HG03378 (cell line): ENCODE results near the gene CYGB.
"Not testable (repeated sequence)": the region's sequence is repeated elsewhere in the genome, so short reads cannot be mapped to it uniquely, and the experiment has no call there.

ENCODE experiments used
- ATAC-seq: cut with Tn5 transposase; IDR thresholded peaks from one replicate; pipeline ENCODE4 v1.9.1; 2021; ENCODE audit warnings: mild to moderate bottlenecking, moderate library complexity; ENCODE audit not compliant: unreplicated experiment

The CYGB gene

DNA sequence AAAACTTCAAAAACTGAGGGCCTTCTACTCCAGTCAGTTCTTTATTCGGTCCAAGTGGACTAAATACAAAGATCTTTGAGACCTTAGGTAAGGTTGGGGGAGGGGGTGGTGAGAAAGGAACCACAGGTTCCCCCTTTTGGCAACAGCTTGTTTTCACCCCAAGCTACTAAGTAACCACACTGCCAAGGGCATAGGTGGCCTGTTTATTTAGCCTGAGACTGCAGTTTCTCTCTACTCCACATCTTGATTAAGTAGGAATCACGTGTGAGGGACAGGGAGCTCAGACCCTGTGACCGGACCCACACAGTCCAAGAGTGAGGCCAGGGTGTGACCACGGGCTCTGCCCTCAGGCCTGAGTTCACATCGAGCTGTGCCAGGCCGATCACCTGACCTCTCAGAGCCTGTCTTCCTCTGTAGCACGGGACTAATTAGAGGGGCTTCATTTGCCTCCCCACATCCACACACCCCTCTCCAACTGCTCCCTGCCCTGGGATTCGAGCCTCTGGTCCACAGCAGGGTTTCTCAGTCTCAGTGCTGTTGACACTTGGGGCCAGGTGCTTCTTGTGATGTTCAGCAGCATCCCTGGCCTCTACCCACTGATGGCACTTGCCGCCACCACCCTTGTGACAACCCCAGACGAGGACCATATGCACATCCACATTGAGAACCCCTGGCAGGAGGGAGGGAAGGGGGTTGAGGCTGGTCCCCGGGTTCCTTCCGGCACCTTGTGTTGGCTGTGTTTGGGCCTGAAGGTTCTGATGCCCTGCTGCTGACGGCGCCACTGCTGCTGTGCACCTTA is 30.3 kb upstream of the CYGB start:
- ATAC-seq, result no peak

DNA sequence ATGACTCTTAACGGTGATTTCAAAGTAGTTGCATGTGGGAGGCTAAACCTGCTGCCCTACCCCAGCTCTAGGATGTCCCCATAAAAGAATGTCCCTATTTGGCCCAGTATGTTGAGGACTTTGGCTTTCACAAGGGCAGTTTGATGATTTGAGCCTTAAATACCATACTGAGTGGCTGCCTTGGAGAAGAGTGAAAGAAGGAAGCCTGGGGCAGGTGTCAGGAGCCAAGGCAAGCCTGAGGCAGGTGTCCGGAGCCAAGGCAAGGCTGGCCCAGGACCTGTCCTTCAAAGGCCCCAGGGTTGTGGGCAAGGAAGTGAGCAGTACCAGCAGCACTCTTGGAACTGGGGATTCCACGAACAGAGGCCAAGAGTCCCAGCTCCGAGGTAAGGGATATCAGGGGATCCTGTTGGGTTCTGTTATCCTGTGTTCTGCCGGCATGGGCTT is 29.5 kb upstream of the CYGB start:
- ATAC-seq, result no peak

DNA sequence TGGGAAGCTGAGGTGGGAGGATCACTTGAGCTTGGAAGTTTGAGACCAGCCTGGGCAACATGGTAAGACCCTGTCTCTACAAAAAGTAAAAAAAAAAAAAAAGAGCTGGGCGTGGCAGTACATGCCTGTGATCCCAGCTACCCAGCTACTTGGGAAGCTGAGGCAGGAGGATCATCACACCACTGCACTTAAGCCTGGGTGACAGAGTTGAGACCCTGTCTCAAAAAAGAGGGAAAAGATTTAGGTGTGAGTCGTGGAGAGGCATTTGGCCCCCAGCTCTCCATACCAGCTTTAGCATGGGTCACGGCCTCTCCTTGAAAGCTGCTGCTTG is 29.1 kb upstream of the CYGB start:
- no peak for ATAC-seq

DNA sequence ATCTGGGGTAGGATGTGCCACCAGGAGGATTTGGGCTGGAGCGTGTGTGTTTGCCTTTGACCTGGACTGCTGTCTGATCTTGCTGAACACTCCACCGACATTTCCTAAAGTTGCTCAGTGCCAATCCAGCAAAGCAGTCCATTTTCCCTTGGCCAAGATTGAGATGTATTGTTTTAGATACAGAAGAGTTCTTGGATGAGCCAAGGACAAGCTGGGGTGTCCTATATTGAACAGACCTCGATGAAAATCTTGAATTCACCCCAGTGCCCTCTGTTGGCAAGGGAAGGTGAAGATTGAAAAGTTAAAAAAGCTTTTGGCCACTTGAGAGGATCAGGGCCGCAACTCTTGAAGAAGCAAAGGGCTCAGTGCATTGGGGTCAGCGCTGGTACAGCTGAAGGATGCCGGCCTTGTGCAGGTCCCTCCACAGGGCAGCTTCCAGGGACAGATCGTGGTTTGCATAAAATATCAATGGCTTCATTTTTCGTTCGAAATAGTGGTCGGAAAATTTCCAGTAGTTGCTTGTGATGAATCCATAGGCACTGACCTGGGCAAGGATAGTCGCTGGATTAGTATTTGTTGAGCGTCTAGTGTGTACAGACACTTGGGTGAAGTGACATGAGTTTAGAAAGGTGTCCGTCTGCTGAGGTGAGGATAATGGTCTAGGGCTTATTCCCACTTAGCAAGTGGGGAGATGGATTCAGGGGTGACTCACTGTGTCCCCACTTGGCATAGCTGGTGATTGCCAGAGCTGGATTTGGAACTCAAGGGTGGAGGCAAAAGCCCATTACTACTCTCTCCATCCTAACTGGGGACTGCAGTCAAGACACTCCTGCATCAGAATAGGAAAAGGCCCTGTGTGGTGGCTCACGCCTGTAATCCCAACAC is 28.5 kb upstream of the CYGB start:
- ATAC-seq, result no peak

DNA sequence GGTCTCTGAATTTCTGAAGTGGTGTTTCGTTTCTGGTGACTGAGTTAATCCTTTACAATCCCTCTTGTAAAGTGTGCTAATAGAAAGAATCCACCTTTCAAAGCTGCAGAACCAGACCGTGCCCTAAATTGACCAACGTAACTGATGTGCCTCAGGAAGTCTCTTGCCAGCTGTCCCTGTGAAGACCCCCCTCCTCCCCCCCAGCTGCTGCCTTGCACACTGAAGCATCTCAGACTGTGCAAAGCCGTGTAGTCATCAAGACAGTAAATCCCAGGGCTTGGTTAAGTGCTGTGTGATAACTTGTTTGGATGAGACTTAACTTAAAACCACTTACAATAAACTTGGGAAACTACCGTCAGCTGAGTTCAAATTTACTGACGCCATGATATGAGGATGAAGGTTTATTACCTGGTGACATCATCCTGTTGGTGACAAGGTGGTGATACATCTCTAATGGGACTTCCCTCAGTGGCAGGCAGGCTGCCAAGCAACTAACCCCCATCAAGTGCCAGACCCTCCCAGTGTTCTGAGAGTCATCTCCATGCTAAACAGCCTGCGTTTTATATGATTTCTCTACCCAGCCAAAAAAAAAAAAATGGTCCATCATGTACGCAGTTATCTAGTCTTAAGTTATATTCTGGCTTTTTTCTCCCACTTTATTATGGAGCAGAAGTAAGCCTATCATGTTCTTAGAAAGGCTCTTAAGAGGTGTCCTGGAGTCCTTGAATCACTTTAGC is 27.6 kb upstream of the CYGB start:
- ATAC-seq, result not testable (repeated sequence)

DNA sequence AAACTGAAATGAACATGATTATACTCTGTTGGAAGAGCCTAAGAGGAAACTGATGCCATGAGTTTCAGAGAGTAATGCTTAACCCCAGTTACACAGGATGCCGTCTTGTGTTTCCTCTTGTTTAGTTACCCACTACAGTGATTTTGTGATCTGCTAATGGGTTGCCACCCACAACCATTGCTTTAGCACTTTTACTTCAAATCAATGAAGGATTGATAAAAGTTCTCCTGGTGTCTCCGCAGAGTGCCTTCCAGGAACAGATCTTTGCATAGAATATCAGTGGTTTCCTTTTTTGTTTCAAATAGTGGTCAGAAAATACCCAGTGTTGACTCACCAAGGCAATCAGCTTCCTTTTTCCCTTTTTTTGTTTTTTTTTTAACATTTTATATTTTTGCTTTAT is 25.9 kb upstream of the CYGB start:
- not testable (repeated sequence) for ATAC-seq

DNA sequence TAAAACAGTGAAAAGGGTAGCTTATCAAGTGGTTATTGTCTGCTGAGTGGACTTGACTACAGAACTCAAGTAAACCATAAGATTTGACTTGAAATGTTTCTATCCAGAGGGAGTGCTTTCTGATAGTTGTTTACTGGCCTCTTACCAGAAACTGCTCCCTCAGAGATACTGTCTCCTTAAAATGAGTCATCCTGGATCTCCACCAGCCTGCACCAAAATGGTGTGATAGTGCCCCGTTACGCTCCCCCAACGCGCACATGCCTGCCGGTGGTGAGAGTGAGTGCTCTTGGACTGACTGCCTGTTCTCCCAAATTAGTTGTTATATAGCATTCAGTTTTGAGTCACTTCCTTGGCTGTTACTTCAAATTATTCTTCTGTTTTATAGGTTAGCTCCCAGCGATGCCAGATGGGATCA is 25.2 kb upstream of the CYGB start:
- ATAC-seq, result no peak

DNA sequence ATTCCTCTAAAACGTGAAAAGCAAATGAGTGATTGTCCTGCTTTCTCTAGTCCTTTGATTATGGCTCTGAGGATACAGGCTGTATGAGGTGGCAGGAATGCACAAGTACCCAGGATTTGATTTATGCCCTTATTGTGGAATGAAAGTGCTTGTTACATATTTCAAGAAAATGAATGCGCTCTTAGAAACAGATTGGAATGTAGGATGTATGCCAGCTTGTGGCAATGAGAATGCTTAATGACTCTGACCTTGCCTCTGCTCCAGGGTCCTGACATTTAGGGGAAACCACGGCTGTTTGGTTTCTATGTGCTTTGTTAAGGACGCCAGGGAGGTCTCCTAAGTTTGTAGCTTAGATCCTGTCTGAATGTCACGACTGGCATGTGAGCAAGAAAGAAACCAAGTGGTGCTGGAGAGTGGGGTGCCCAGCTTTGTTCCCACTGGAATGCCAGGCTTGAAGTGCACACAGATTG is 24.3 kb upstream of the CYGB start:
- no peak for ATAC-seq

DNA sequence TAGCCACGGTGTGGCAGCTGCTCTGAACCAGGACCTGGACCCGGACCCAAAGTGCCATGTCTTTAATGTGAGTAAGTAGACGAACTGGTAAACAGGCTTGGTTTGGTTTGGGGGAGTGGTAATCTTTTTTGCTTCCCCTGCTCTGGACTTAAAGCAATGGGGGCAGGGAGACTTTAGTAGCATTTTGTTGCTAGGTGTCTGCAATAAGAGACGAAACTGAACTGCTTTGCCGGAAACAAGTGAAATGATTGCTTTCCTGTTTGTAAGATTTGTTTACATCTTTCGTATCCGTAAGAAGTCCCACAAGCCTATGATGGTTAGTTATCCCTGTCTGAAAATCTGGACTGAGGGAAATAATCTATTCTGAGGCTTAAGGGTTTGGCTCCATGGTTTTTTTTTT is 23.8 kb upstream of the CYGB start:
- ATAC-seq, result no peak

DNA sequence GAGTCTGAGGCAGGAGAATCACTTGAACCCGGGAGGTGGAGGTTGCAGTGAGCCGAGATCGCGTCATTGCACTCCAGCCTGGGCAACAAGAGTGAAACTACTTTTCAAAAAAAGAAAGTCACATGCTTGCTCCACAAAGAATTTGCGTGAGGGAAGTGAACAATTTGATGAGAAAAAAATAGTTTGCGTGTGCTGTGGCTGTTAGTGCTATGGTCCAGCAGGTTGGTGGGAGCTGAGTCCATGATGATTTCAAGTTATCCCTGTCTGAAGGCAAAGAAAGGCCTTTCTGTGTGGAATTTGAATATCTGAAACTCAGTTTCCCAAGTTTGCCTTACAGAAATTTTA is 23.3 kb upstream of the CYGB start:
- ATAC-seq, result no peak

DNA sequence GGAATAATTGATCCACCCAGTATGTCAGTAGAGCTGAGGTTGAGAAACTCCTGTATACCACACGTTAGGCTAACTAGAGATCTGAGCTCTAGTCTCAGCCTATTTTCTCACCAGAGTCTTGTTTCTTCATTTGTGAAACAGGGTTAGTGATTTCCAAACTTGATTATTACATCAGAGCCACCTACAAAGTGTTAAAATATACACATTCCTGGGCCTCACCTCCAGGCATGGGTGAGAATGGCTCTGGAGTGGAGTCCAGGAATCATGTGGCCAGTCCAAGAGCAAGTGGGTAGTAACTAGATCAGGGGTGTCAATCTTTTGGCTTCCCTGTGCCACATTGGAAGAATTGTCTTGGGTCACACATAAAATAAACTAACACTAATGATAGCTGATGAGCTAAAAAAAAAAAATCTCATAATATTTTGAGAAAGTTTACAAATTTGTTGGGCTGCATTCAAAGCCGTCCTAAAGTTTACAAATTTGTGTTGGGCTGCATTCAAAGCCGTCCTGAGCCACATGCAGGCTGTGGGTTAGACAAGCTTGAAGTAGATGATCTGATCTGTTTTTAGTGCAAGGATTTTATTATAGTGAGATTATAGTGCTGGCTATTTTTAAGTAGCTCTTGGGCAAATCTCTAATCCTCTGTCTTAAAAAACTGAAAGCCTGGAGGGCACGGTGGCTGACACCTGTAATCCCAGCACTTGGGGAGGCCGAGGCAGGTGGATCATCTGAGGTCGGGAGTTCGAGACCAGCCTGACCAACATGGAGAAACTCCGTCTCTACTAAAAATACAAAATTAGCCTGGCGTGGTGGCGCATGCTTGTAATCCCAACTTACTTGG is 22.7 kb upstream of the CYGB start:
- no peak for ATAC-seq

DNA sequence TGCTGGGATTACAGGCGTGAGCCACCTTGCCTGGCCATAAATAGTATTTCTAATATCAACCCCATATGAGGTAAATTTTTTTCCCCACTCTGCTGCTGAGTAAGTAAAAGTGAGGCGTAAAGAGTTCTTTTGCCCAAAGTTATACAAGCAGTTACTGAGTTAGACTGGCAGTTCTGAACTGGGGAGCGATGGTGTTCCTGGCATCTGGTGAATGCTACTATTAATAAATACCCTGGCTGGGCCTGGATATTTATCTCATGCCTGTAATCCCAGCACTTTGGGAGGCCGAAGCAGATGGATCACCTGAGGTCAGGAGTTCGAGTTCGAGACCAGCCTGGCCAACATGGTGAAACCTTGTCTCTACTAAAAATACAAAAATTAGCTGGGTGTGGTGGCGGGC is 22.0 kb upstream of the CYGB start:
- ATAC-seq, result not testable (repeated sequence)

DNA sequence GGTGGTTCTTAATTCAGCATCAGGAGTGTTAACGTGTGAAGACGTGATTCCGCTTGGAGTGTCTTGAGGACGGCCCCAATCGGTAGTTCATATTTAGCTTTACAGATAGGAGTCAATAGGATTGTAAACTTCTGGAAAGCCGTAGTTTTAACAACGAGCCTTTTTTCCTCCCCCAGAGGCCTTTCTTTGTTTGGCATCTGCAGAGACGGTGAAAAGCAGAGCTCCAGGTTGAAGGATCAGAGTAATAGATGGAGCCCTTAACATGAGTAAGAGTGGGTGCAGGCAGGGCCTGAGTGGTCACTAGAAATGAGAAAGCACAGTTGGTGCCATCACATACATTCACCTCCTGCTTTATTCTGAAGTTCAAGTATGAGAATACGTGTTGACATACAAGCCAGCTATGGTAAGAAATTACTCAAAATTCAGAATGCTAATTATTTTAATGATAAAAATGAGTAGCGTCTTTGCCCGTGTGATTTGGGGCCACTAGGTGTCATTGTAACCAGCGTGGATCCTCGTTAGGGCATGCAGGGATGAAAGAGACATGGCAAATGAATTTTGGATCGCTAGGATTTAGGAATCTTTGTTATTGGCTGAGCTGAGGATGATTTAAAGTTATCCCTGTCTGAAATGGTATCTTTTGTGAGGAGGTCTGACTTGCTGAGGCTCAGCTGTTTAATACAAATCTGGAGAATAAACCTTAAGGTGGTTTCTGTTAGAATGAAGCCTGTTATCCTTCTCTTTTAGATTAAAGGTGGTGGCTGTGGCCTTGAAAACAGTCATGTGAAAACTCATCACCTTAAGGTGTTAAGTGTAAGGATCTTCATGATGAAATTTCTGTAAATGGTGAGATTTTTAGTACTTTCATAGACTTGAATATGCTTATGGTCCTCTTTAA is 20.9 kb upstream of the CYGB start:
- no peak for ATAC-seq

DNA sequence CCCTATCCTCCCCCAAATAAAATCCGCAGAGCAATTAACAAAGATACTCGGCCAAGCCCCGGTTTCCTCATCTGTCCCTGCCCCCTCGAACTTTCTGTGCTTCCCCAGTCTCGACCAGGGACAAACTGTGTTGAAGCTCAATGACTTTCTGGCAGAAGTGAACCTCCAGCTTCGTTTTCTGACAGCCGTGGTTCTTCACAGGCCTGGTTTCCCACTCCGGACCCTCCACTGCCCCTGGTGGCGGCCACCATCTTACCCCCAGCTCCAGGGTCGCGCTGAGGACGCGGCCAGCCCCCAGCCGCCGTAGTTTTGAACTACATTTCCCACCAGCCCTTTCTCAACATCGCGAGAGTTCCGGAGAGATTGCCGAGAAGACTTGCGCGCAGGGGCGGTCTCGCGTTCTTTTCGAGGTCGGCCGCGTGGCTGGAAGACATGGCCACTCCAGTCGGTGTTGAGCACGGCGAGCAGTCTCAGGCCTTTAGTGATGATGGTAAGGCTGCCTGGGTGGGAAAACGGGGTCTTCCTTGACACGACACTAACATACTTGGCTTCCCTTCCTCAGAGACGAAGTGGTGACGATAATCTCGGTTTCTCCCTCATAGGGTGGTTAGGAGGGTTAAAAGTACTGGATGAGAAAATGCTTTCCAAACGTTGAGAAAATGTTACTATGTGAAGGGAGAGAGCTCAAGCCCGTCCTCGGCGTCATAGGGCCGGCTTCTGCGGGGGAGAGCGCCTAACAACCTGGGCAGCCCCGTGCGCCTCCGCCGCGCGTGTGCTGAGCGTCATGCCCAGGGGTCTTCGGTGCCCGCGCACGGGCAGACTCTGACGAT is 20.1 kb upstream of the CYGB start:
- ATAC-seq, result peak; percentile 67

DNA sequence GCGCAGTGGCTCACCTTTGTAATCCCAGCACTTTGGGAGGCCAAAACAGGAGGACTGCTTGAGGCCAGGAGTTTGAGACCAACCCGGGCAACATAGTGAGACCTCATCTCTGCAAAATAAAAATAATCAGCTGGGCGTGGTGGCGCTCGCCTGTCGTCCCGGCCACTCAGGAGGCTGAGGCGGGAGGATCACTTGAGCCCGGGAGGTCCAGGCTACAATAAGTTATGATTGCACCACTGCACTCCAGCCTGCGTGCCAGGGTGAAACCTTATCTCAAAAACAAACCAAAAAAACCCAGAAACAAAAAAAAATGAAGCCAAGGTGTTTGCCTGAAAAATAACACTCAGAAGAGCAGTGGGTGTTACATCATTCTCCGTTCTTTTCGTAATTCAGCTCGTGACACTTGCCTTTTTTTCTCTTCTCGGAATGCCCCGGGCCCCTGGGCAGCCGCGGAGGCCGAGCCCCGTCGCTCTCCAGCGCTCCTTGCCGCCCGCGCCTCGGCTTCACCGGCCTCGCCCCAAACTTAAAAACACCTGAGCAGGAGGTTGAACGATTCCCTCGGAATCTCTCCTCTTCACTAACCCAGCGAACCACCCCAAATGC is 19.4 kb upstream of the CYGB start:
- peak; percentile 38 for ATAC-seq

DNA sequence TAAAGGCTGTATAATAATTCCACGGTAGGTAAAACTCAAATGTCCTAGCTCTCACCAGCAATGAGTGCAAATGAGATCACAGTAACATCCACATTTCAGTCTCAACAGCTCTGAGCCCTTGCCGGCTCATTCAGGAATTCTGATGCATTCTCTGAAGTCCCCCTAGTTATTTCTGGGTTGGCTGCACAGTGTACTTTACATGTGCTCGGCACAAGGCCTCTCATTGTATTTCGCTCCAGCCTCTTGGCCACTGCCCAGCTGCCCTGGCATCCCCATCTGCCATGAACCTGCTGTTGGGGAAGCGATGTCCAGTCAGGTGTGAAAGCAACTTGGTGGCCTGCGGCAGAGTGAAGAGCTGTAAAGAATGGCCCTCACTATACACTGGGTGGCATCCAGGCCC is 16.6 kb upstream of the CYGB start:
- no peak for ATAC-seq

DNA sequence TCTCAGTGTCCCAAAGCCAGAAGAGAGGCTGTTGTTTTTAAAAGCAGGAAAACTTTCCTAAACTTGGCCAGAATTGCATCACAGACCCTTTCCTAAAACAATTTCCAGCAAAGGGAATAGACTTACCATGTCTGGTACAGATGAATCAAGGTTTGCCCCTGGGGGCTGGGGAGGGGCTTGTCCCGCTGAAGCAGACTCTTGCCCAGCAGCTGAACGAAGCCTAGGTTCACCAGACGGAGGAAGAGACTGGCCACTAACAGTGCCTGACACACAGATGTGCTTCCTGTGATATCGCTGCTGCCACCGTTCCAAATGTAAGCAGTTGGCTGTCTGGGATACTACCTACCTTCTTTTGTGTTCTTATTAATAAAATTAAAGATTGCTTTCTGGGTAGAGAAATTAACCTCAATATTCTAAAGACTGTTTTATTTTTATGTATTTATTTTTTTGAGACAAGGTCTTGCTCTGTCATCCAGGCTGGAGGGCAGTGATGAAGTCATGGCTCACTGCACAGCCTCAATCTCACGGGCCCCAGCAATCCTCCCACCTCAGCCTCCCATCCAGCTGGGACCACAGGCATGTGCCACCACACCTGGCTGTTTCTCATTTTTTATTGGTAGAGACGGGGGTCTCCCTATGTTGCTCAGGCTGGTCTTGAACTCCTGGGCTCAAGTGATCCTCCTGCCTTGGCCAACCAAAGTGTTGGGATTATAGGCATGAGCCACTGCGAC is 15.8 kb upstream of the CYGB start:
- ATAC-seq, result no peak

DNA sequence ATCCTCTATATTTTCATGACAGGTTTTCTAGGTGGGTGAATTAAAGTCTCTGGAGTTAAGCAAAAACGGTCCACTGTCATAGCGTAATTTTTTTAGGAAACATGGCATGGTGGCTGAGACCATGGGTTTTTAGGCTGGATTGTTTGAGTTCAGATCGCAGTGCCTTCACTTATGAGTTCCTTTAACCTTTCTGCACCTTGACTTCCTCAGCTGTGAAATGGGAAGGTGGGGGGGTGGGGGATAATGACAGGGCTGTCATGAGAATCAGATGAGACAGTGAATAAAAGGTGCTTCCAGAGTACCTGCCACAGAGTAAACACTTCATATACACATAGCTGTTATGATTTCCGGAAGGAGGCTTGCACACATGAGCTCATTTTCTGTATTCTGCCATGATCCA is 14.2 kb upstream of the CYGB start:
- ATAC-seq, result no peak
